PC-3 (cell line): ENCODE data around the gene DUSP2. TPM values are rescaled to one million over a fixed set of nuclear protein-coding genes. Genes with fewer than 3 reads are reported as not detected.

Source experiments
- ATAC-seq: fragments of 200-7000 bp; cut with Tn5 transposase; 2 replicates; pipeline ENCODE4 v1.9.1; 2020; ENCODE audit warnings: mild to moderate bottlenecking, moderate library complexity
- BruUV-seq: library from RNA; stranded (reverse); fragments of 400-500 nt; replicated peaks from 2 replicates; lab custom pipeline; 2021; lab: Mats Ljungman, UMichigan
- CTCF ChIA-PET: fragments of 300-600 bp; sonication (Branson Sonifier 250); formaldehyde crosslinking; loops from one replicate; lab custom pipeline; 2022; ENCODE audit warnings: antibody characterized with exemption; lab: Charles Lee
- POLR2A ChIA-PET: fragments of 300-600 bp; sonication (Branson Sonifier 250); formaldehyde crosslinking; loops from one replicate; lab custom pipeline; 2022; ENCODE audit warnings: antibody characterized with exemption; ENCODE audit not compliant: unreplicated experiment; lab: Charles Lee
- DNase-seq: peaks from one replicate; pipeline ENCODE4 v3.0.0-alpha.2; 2015
- H2AFZ ChIP-seq: fragments of 300-600 bp; sonication (generic); 2 replicates; pipeline ENCODE4 v1.6.0; 2016; ENCODE audit warnings: antibody characterized with exemption, low read length
- H3F3A ChIP-seq: fragments of 300-600 bp; sonication (generic); one replicate; pipeline ENCODE4 v1.6.0; 2017; ENCODE audit warnings: antibody characterized with exemption, low read length, control low read depth, mild to moderate bottlenecking; ENCODE audit not compliant: unreplicated experiment
- H3K27ac ChIP-seq: fragments of 300-600 bp; sonication (generic); 2 replicates; pipeline ENCODE4 v1.5.1; 2016; ENCODE audit warnings: mild to moderate bottlenecking, low read length
- H3K27me3 ChIP-seq: fragments of 300-600 bp; sonication (generic); 2 replicates; pipeline ENCODE4 v1.6.1; 2016; ENCODE audit warnings: low read length, mixed read lengths
- H3K36me3 ChIP-seq: fragments of 300-600 bp; sonication (generic); 2 replicates; pipeline ENCODE4 v1.6.1; 2016; ENCODE audit warnings: low read depth, mixed run types, low read length, mixed read lengths
- H3K4me1 ChIP-seq: fragments of 300-600 bp; sonication (generic); 2 replicates; pipeline ENCODE4 v1.5.1; 2016; ENCODE audit warnings: low read length; ENCODE audit not compliant: insufficient read depth
- H3K4me2 ChIP-seq: fragments of 300-600 bp; sonication (generic); 2 replicates; pipeline ENCODE4 v1.6.0; 2016; ENCODE audit warnings: low read length
- H3K4me3 ChIP-seq: fragments of 300-600 bp; sonication (generic); 2 replicates; pipeline ENCODE4 v1.5.1; 2016; ENCODE audit warnings: mild to moderate bottlenecking, low read length, mixed read lengths
- H3K79me2 ChIP-seq: fragments of 300-600 bp; sonication (generic); 2 replicates; pipeline ENCODE4 v1.6.1; 2017; ENCODE audit warnings: low read length, mixed read lengths
- H3K9ac ChIP-seq: fragments of 300-600 bp; sonication (generic); 2 replicates; pipeline ENCODE4 v1.6.0; 2016; ENCODE audit warnings: mild to moderate bottlenecking, low read length
- H3K9me2 ChIP-seq: fragments of 300-600 bp; sonication (generic); replicated peaks from 2 replicates; pipeline ENCODE4 v1.6.1; 2016; ENCODE audit warnings: mixed run types, low read length, mixed read lengths
- H3K9me3 ChIP-seq: fragments of 300-600 bp; sonication (generic); 2 replicates; pipeline ENCODE4 v1.6.1; 2016; ENCODE audit warnings: low read length, mixed read lengths
- H4K20me1 ChIP-seq: fragments of 300-600 bp; sonication (generic); 2 replicates; pipeline ENCODE4 v1.6.1; 2016; ENCODE audit warnings: low read length, mixed read lengths
- CTCF ChIP-seq: fragments of 300-600 bp; sonication (generic); conservative IDR thresholded peaks from 2 replicates; pipeline ENCODE4 v1.5.1; 2017; ENCODE audit warnings: antibody characterized with exemption, low read depth, mild to moderate bottlenecking, low read length
- EZH2 ChIP-seq: fragments of 300-600 bp; sonication (generic); IDR thresholded peaks from one replicate; pipeline ENCODE4 v1.6.1; 2017; ENCODE audit warnings: antibody characterized with exemption, mild to moderate bottlenecking, low read length; ENCODE audit not compliant: unreplicated experiment
- EZH2phosphoT487 ChIP-seq: fragments of 300-600 bp; sonication (generic); IDR thresholded peaks from 2 replicates; pipeline ENCODE4 v1.6.1; 2018; ENCODE audit warnings: mild to moderate bottlenecking, antibody characterized with exemption, low read length, borderline replicate concordance
- intact Hi-C: fragments of 100-400 bp; cut with micrococcal nuclease; formaldehyde crosslinking; loops from 2 replicates; pipeline ENCODE4 v1.9.0; 2023
- total RNA-seq: library from RNA; depleted of rRNA; stranded (reverse); fragments of >200 nt; gene quantifications from 2 replicates; pipeline ENCODE4 v1.2.3, GENCODE V29; 2014

DUSP2 gene
- total RNA-seq, 1 experiment from 2014 or later, result 6.9 TPM

- ChIA-PET POLR2A (no interaction called here), CTCF (interaction anchor here (0.6 kb wide), 1 partner anchor 11 kb away, joined by 3 read pairs; no protein-coding TSS in a partner anchor)
- Histone ChIP-seq H3F3A (no peaks in the 10 kb centered on the region), H3K9ac (no peak overlapping the region), H3K27ac (no peak overlapping the region), H3K9me2 (no peaks in the 10 kb centered on the region), H2AFZ (no peak overlapping the region), H3K79me2 (no peaks in the 10 kb centered on the region), H3K4me2 (no peak overlapping the region), H3K36me3 (no peaks in the 10 kb centered on the region), H3K9me3 (no peaks in the 10 kb centered on the region), H3K4me1 (peaks cover 7% of the 10 kb centered on the region), H4K20me1 (no peaks in the 10 kb centered on the region), H3K4me3 (no peak overlapping the region), H3K27me3 (no peaks in the 10 kb centered on the region)
- ATAC-seq, result no peak
- BruUV-seq, result no TSS peak
- no peak for DNase-seq
- TF ChIP-seq CTCF (no peak), EZH2 (no peak), EZH2phosphoT487 (no peak)
- intact Hi-C loops, result no loop called here
Measured at GRCh38 chr2:96113951-96114350, 31.3 kb downstream of the DUSP2 start.

- no TSS peak for BruUV-seq
- Histone ChIP-seq H3K9me2 (no peaks in the 10 kb centered on the region), H3K9ac (no peak overlapping the region), H4K20me1 (no peaks in the 10 kb centered on the region), H3K9me3 (no peaks in the 10 kb centered on the region), H3K36me3 (no peaks in the 10 kb centered on the region), H2AFZ (no peak overlapping the region), H3K79me2 (no peaks in the 10 kb centered on the region), H3K4me2 (no peak overlapping the region), H3F3A (no peaks in the 10 kb centered on the region), H3K27me3 (no peaks in the 10 kb centered on the region), H3K27ac (no peak overlapping the region), H3K4me3 (no peak overlapping the region), H3K4me1 (peaks cover 7% of the 10 kb centered on the region)
- ATAC-seq, result no peak
- ChIA-PET POLR2A (no interaction called here), CTCF (interaction anchor here (0.6 kb wide), 1 partner anchor 10 kb away, joined by 3 read pairs; no protein-coding TSS in a partner anchor)
- no peak for DNase-seq
- TF ChIP-seq EZH2, result no peak
- TF ChIP-seq CTCF, result peak; percentile 44
- intact Hi-C loops, result no loop called here
Measured at GRCh38 chr2:96113367-96113677, 31.9 kb downstream of the DUSP2 start.

- Histone ChIP-seq H3K4me1 (peaks cover 7% of the 10 kb centered on the region), H3F3A (no peaks in the 10 kb centered on the region), H3K27ac (no peak overlapping the region), H3K4me3 (no peak overlapping the region), H3K9me2 (no peaks in the 10 kb centered on the region), H4K20me1 (no peaks in the 10 kb centered on the region), H3K9ac (no peak overlapping the region), H3K79me2 (no peaks in the 10 kb centered on the region), H3K4me2 (no peak overlapping the region), H2AFZ (no peak overlapping the region), H3K9me3 (no peaks in the 10 kb centered on the region), H3K27me3 (no peaks in the 10 kb centered on the region), H3K36me3 (no peaks in the 10 kb centered on the region)
- DNase-seq (no peak), ATAC-seq (no peak)
- TF ChIP-seq EZH2 (no peak), EZH2phosphoT487 (no peak), CTCF (no peak)
- CTCF ChIA-PET, result interaction anchor here (0.5 to 1.1 kb wide), 2 partner anchors 38 to 62 kb away, joined by 3 to 4 read pairs; no protein-coding TSS in a partner anchor
- no TSS peak for BruUV-seq
- POLR2A ChIA-PET, result interaction anchor here (0.6 kb wide), 1 partner anchor 39 kb away, joined by 5 read pairs; no protein-coding TSS in a partner anchor
- intact Hi-C loops, result no loop called here
Measured at GRCh38 chr2:96112501-96113366, 32.5 kb downstream of the DUSP2 start.
